ACC112 (cell line): Measurements from ENCODE around the gene LDB3.

Experiments
- H2AFZ ChIP-seq: fragments of 200-600 bp; sonication (generic); one replicate; pipeline ENCODE4 v1.6.0; 2017; ENCODE audit warnings: antibody characterized with exemption, low read length; ENCODE audit not compliant: unreplicated experiment
- H3K27ac ChIP-seq: fragments of 200-600 bp; sonication (generic); 2 replicates; pipeline ENCODE4 v1.5.1; 2014; ENCODE audit warnings: low read depth, mild to moderate bottlenecking, antibody characterized with exemption, low read length, moderate library complexity
- H3K27me3 ChIP-seq: fragments of 200-600 bp; sonication (generic); 2 replicates; pipeline ENCODE4 v1.6.1; 2014; ENCODE audit warnings: mild to moderate bottlenecking, antibody characterized with exemption, low read length, moderate library complexity, mixed read lengths; ENCODE audit not compliant: insufficient read depth
- H3K36me3 ChIP-seq: fragments of 200-600 bp; sonication (generic); 2 replicates; pipeline ENCODE4 v1.6.1; 2016; ENCODE audit warnings: mild to moderate bottlenecking, antibody characterized with exemption, low read length, moderate library complexity, mixed read lengths; ENCODE audit not compliant: insufficient read depth
- H3K4me1 ChIP-seq: fragments of 200-600 bp; sonication (generic); one replicate; pipeline ENCODE4 v1.6.1; 2016; ENCODE audit warnings: low read length, mixed read lengths; ENCODE audit not compliant: insufficient read depth, unreplicated experiment, control insufficient read depth
- H3K4me3 ChIP-seq: fragments of 200-600 bp; sonication (generic); 2 replicates; pipeline ENCODE4 v1.5.1; 2014; ENCODE audit warnings: mild to moderate bottlenecking, low read depth, low read length
- H3K79me2 ChIP-seq: fragments of 200-600 bp; sonication (generic); one replicate; pipeline ENCODE4 v1.6.0; 2016; ENCODE audit warnings: low read length; ENCODE audit not compliant: control insufficient read depth, unreplicated experiment, insufficient read depth

LDB3 gene

DNA sequence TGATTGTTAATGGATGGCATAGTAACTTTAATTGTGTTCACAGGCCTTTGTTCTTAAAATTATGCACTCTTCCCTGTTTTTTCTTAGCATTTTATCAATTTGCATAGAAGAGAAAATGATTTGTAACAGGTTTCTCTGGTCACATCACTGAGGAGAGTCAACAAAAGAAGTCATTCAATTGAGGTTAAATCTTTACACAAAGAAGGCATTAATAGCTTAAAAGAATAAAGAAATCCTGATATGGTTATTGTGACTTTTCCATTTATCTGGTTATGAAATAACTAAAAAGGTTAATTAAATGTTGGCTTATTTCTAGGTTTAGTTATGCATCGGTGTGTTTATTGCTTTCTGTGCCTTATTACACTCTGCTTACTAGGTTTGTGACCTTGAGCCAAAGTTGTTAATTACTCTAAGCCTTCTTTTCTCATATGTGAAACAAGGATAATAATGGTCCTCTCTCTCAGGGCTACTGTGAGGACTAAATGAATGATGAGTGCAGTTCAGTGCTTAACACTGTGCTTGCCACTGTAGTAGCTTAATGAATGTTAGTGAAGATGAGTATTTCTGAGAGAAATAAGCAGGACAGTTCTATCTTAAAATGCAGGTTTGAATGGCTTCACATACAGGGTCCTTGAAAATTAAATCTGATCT, 100.2 kb downstream of the LDB3 start:
- no peaks in the 10 kb centered on the region for H3K36me3 ChIP-seq
- no peaks in the 10 kb centered on the region for H3K27me3 ChIP-seq
- no peak overlapping the region for H3K4me3 ChIP-seq
- peaks cover 3% of the 10 kb centered on the region for H3K4me1 ChIP-seq
- H2AFZ ChIP-seq, result no peak overlapping the region
- no peak overlapping the region for H3K27ac ChIP-seq
- peaks cover 66% of the 10 kb centered on the region for H3K79me2 ChIP-seq

DNA sequence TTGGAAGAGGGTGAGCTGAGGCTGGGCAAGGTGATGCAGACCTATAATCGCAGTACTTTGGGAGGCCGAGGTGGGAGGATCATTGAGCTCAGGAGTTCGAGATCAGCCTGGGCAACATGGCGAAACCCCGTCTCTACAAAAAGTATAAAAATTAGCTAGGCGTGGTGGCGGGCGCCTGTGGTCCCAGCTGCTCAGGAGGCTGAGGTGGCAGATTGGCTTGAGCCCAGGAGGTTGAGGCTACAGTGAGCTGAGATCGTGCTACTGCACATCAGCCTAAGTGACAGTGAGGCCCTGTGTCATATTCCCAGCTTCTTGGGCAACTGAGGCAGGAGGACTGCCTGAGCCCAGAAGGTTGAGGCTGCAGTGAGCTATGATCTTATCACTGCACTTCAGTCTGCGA, 101.7 kb downstream of the LDB3 start:
- H3K79me2 ChIP-seq, result peaks cover 56% of the 10 kb centered on the region
- H3K4me3 ChIP-seq, result no peak overlapping the region
- no peaks in the 10 kb centered on the region for H3K36me3 ChIP-seq
- no peak overlapping the region for H3K27ac ChIP-seq
- no peak overlapping the region for H2AFZ ChIP-seq
- H3K27me3 ChIP-seq, result no peaks in the 10 kb centered on the region
- H3K4me1 ChIP-seq, result peaks cover 10% of the 10 kb centered on the region

- Histone ChIP-seq H3K4me1 (peaks cover 15% of the 10 kb centered on the region), H3K79me2 (peaks cover 60% of the 10 kb centered on the region)
Measured at GRCh38 chr10:86770412-86770960, 102.2 kb downstream of the LDB3 start.

DNA sequence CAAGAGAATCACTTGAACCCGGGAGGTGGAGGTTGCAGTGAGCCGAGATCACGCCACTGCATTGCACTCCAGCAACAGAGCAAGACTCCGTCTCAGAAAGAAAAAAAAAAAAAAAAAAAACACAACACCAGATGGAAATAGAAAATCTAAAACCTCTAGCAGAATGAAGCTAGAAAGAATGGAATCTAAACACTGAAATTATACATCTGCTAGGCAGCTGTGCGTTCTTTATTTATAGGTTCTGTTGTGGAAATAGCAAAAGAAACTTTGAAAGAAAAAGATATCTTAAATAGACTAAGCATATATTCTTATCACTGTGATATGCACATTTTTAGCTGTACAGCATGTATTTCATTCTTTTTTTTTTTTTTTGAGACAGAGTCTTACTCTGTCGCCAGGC, 105.2 kb downstream of the LDB3 start:
- H3K27me3 ChIP-seq, result no peaks in the 10 kb centered on the region
- no peak overlapping the region for H3K4me3 ChIP-seq
- no peaks in the 10 kb centered on the region for H3K36me3 ChIP-seq
- peaks cover 61% of the 10 kb centered on the region for H3K79me2 ChIP-seq
- no peak overlapping the region for H2AFZ ChIP-seq
- H3K4me1 ChIP-seq, result peaks cover 16% of the 10 kb centered on the region
- no peak overlapping the region for H3K27ac ChIP-seq

More at GRCh38 chr10:86770412-86770960, 102.2 kb downstream of the LDB3 start:
- no peak overlapping the region for H2AFZ ChIP-seq
- no peak overlapping the region for H3K4me3 ChIP-seq
- no peaks in the 10 kb centered on the region for H3K27me3 ChIP-seq
- H3K27ac ChIP-seq, result no peak overlapping the region
- H3K36me3 ChIP-seq, result no peaks in the 10 kb centered on the region

- no peaks in the 10 kb centered on the region for H3K27me3 ChIP-seq
- H3K27ac ChIP-seq, result peak overlapping the region; percentile 12; the same call in 1 of the 2 replicates
- H3K36me3 ChIP-seq, result no peaks in the 10 kb centered on the region
- H3K4me1 ChIP-seq, result peaks cover 24% of the 10 kb centered on the region
- peak overlapping the region; percentile 10 for H3K4me3 ChIP-seq
- peaks cover 57% of the 10 kb centered on the region for H3K79me2 ChIP-seq
- H2AFZ ChIP-seq, result no peak overlapping the region
Measured at GRCh38 chr10:86775056-86775869, 107.0 kb downstream of the LDB3 start.

GRCh38 chr10:86775870-86776180, 107.5 kb downstream of the LDB3 start:
- no peaks in the 10 kb centered on the region for H3K36me3 ChIP-seq
- H3K4me3 ChIP-seq, result no peak overlapping the region
- peaks cover 23% of the 10 kb centered on the region for H3K4me1 ChIP-seq
- H3K27ac ChIP-seq, result no peak overlapping the region
- no peaks in the 10 kb centered on the region for H3K27me3 ChIP-seq
- peaks cover 51% of the 10 kb centered on the region for H3K79me2 ChIP-seq
- no peak overlapping the region for H2AFZ ChIP-seq

- peaks cover 74% of the 10 kb centered on the region for H3K79me2 ChIP-seq
- H3K36me3 ChIP-seq, result no peaks in the 10 kb centered on the region
- H3K27ac ChIP-seq, result peak overlapping the region; percentile 28
Measured at GRCh38 chr10:86779220-86780017, 111.1 kb downstream of the LDB3 start.

GRCh38 chr10:86782701-86783418, 114.5 kb downstream of the LDB3 start:
- Histone ChIP-seq H3K4me1 (peaks cover 22% of the 10 kb centered on the region), H3K79me2 (peaks cover 78% of the 10 kb centered on the region), H2AFZ (no peak overlapping the region), H3K36me3 (no peaks in the 10 kb centered on the region), H3K27ac (no peak overlapping the region), H3K4me3 (no peak overlapping the region), H3K27me3 (no peaks in the 10 kb centered on the region)

More at GRCh38 chr10:86779220-86780017, 111.1 kb downstream of the LDB3 start:
- Histone ChIP-seq H3K27me3 (no peaks in the 10 kb centered on the region), H2AFZ (no peak overlapping the region), H3K4me3 (peak overlapping the region; percentile 14; the same call in 1 of the 2 replicates), H3K4me1 (peaks cover 22% of the 10 kb centered on the region)

- peaks cover 72% of the 10 kb centered on the region for H3K79me2 ChIP-seq
Measured at GRCh38 chr10:86785037-86785436, 116.7 kb downstream of the LDB3 start.

More at GRCh38 chr10:86785037-86785436, 116.7 kb downstream of the LDB3 start:
- Histone ChIP-seq H2AFZ (no peak overlapping the region), H3K4me3 (no peak overlapping the region), H3K4me1 (peaks cover 11% of the 10 kb centered on the region), H3K27ac (no peak overlapping the region), H3K27me3 (no peaks in the 10 kb centered on the region), H3K36me3 (no peaks in the 10 kb centered on the region)
